ENCODE results near the gene UGT1A9. TPM values are rescaled to one million over a fixed set of nuclear protein-coding genes. Genes with fewer than 3 reads are reported as not detected.

Gene UGT1A9
- total RNA-seq, 2 donors from 2014 or later = not detected

- Histone ChIP-seq H3K27me3 (replicated peaks; ENCODE audit: insufficient read depth) (no peaks in the 10 kb centered on the region), H3K4me1 (ENCODE audit: control insufficient read depth in 1 of 2, low read depth in 2 of 2) (no peaks in the 10 kb centered on the region), H3K36me3 (no peaks in the 10 kb centered on the region), H3K9me3 (no peaks in the 10 kb centered on the region), H3K4me3 (no peak overlapping the region), H3K27ac (no peak overlapping the region)
- DNase-seq (ENCODE audit: low spot score) (no peak), ATAC-seq (ENCODE audit: insufficient number of reproducible peaks, low FRiP score, low read depth) (no peak)
- no peak for TF ChIP-seq CTCF (IDR thresholded peaks at IDR 0.05)
These were observed 84.9 kb downstream of the UGT1A9 start for GRCh38 chr2:233756429-233757081.

GRCh38 chr2:233758141-233758540 lies 86.4 kb downstream of the UGT1A9 start:
- Histone ChIP-seq H3K4me1 (ENCODE audit: control insufficient read depth in 1 of 2, low read depth in 2 of 2) (no peaks in the 10 kb centered on the region), H3K27me3 (replicated peaks; ENCODE audit: insufficient read depth) (no peaks in the 10 kb centered on the region), H3K4me3 (no peak overlapping the region), H3K36me3 (no peaks in the 10 kb centered on the region), H3K9me3 (no peaks in the 10 kb centered on the region), H3K27ac (no peak overlapping the region)
- DNase-seq (ENCODE audit: low spot score) (no peak), ATAC-seq (ENCODE audit: insufficient number of reproducible peaks, low FRiP score, low read depth) (no peak)
- no peak for TF ChIP-seq CTCF (IDR thresholded peaks at IDR 0.05)

GRCh38 chr2:233758849-233759248 lies 87.2 kb downstream of the UGT1A9 start:
- Histone ChIP-seq H3K9me3 (no peaks in the 10 kb centered on the region), H3K4me1 (ENCODE audit: control insufficient read depth in 1 of 2, low read depth in 2 of 2) (no peaks in the 10 kb centered on the region), H3K27me3 (replicated peaks; ENCODE audit: insufficient read depth) (no peaks in the 10 kb centered on the region), H3K36me3 (no peaks in the 10 kb centered on the region), H3K4me3 (no peak overlapping the region), H3K27ac (no peak overlapping the region)
- no peak for TF ChIP-seq CTCF (IDR thresholded peaks at IDR 0.05)
- DNase-seq (ENCODE audit: low spot score) = no peak
- ATAC-seq (ENCODE audit: insufficient number of reproducible peaks, low FRiP score, low read depth) = no peak

- no peak for TF ChIP-seq CTCF (IDR thresholded peaks at IDR 0.05)
- Histone ChIP-seq H3K4me1 (ENCODE audit: control insufficient read depth in 1 of 2, low read depth in 2 of 2) (no peaks in the 10 kb centered on the region), H3K27me3 (replicated peaks; ENCODE audit: insufficient read depth) (no peaks in the 10 kb centered on the region), H3K9me3 (no peaks in the 10 kb centered on the region), H3K36me3 (no peaks in the 10 kb centered on the region), H3K27ac (no peak within 1 kb of the TSS), H3K4me3 (no peak within 1 kb of the TSS)
- no peak for DNase-seq (ENCODE audit: low spot score)
- ATAC-seq (ENCODE audit: insufficient number of reproducible peaks, low FRiP score, low read depth) = no peak
These were observed 88.3 kb downstream of the UGT1A9 start, which contains the start of gene UGT1A1 for GRCh38 chr2:233760043-233760442. UGT1A1 (plus strand) TSS chr2:233760270; CDS start chr2:233760288, 18 bp downstream.

- Histone ChIP-seq H3K27ac (no peak overlapping the region), H3K36me3 (no peaks in the 10 kb centered on the region), H3K4me3 (no peak overlapping the region), H3K27me3 (replicated peaks; ENCODE audit: insufficient read depth) (no peaks in the 10 kb centered on the region), H3K9me3 (no peaks in the 10 kb centered on the region), H3K4me1 (ENCODE audit: control insufficient read depth in 1 of 2, low read depth in 2 of 2) (no peaks in the 10 kb centered on the region)
- ATAC-seq (ENCODE audit: insufficient number of reproducible peaks, low FRiP score, low read depth) (no peak), DNase-seq (ENCODE audit: low spot score) (no peak)
- TF ChIP-seq CTCF (IDR thresholded peaks at IDR 0.05) = no peak
These were observed 89.5 kb downstream of the UGT1A9 start for GRCh38 chr2:233761040-233761769.

Data from thoracic aorta (tissue), 2 donors.